Posterior cingulate gyrus (tissue), 11 donors: ENCODE data around the gene IL4R.

Source experiments
- DNase-seq, 10 donors: peaks; one replicate each; pipeline versions ENCODE4 v3.0.0 to v3.0.0-alpha.2; 2020 to 2021; ENCODE audit warnings: mixed read lengths in 3 of 10
- intact Hi-C: fragments of 100-400 bp; cut with DNase I; formaldehyde crosslinking; loops from one replicate; pipeline ENCODE4 v1.15.1; 2023

IL4R gene

DNA sequence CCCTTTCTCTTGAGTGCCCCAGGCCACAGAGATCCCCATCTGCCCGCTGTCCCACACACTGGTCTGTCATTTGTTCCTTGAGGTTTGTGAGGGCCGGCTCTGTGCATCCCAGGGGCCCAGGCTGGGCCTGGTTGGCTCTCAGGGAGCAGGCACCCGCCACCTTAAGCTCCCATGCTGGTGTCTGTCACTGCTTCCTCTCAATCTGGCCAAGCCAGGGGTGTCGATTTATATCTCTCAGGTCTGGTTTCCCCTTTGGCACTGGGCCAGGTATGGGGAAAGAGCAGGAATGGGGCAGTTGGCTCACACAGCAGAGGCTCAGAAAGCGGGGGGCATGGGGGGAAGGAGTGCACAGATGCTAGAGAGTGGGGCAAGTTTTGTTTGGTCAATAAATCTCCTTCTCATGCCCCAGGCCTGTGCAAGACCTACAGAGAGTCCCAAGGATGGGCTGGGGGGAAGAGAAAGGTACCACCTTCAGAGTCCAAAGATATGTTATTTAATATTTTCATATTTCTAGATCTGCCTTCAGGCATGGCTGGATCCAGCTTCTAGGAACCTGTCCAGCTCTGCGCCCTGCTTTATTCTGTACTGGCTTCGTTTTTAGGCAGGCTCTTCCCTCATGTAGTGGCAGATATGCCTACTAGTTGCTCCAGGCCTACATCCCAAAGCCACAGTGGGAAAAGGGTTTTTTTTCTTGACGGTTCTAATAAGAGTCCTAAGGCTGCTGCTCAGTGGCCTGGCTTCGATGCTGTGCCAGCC is 34.3 kb downstream of the IL4R start:
- intact Hi-C loops, result no loop called here

DNA sequence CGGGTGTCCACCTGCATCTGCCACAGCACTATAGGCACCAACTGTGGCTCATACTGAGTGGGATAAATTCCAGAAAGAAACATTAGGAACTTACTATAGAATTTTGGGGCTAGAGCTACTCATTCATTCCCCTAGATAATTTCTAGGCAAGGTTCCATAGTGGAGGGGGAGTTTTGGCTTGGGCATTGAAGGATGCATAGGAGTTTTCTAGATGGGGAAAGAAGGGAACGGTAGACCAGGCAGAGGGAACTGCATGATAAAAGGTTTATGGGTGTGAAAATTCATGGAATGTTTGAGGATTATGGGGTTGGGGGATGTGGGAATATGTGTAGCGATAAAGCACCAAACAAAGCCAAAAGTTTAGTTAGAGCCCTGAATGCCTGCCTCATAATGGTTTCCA is 35.5 kb downstream of the IL4R start:
- intact Hi-C loops, result no loop called here

More for the DNA sequence above, 34.3 kb downstream of the IL4R start:
- DNase-seq, result peak in 2 of 10 donors; percentile 53 to 54

DNA sequence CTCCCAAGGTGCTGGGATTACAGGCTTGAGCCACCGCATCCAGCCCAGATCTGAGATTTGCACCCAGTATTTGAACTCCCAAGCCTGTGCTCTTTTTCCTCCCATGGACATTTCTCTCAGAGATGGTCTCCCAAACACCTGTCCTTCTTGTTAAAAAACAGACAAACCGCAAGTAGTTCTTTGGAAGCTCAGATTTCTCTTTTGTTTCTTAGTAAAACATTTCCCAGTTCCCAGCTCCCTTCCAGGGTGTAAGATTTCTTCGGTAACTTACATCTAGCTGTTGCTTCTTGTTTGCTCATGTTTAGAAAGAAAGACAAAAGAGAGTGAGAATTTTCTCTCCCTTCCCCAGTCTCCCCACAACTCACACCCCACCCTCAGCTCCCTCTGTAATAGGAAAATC is 36.2 kb downstream of the IL4R start:
- intact Hi-C loops, result no loop called here
- peak in 1 of 10 donors; percentile 7 for DNase-seq

More for the DNA sequence above, 35.5 kb downstream of the IL4R start:
- no peak for DNase-seq

- DNase-seq, result no peak
- intact Hi-C loops, result no loop called here
Measured at GRCh38 chr16:27351989-27352388, 38.2 kb downstream of the IL4R start.

- intact Hi-C loops, result no loop called here
- DNase-seq, result peak in 2 of 10 donors; percentile 2
Measured at GRCh38 chr16:27353853-27354252, 40.1 kb downstream of the IL4R start.

DNA sequence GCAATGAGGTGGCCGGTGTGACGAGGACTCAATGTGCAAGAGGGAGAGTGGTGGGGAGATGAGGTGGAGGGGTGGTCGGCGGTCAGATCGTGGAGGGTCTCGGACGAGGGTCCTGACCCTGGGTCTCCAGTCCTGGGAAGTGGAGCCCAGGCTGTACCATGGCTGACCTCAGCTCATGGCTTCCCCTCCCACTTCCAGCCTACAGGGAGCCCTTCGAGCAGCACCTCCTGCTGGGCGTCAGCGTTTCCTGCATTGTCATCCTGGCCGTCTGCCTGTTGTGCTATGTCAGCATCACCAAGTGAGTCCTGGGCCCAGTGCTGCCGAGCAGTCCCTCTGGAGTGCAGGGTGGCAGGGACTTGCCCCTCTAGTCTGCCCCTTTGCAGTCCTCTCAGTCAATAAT is 41.8 kb downstream of the IL4R start:
- intact Hi-C loops, result no loop called here
- DNase-seq, result peak in 2 of 10 donors; percentile 63 to 75

GRCh38 chr16:27356794-27357193 is 43.0 kb downstream of the IL4R start:
- intact Hi-C loops, result no loop called here
- peak in 2 of 10 donors; percentile 20 to 49 for DNase-seq

- intact Hi-C loops, result no loop called here
- peak in 2 of 10 donors; percentile 20 to 25 for DNase-seq
Measured at GRCh38 chr16:27359051-27359450, 45.3 kb downstream of the IL4R start.

GRCh38 chr16:27359615-27360014 is 45.8 kb downstream of the IL4R start:
- peak in 1 of 10 donors; percentile 4 for DNase-seq
- intact Hi-C loops, result no loop called here

DNA sequence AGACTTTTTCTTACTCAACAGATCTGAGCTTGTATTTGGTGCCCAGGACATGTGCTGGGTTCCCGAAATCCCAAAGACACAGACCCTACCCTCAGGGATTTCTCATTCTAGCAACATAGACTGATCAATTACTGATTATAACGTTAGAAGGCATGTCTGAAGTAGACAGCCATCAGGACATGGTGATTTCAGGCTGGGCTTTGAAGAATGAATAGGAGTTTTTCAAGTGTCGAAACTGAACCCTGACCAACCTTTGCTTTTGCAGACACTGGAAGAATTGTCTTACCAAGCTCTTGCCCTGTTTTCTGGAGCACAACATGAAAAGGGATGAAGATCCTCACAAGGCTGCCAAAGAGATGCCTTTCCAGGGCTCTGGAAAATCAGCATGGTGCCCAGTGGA is 48.2 kb downstream of the IL4R start:
- intact Hi-C loops, result no loop called here
- DNase-seq, result no peak

GRCh38 chr16:27362570-27363245 is 48.9 kb downstream of the IL4R start:
- intact Hi-C loops, result no loop called here
- DNase-seq, result no peak

DNA sequence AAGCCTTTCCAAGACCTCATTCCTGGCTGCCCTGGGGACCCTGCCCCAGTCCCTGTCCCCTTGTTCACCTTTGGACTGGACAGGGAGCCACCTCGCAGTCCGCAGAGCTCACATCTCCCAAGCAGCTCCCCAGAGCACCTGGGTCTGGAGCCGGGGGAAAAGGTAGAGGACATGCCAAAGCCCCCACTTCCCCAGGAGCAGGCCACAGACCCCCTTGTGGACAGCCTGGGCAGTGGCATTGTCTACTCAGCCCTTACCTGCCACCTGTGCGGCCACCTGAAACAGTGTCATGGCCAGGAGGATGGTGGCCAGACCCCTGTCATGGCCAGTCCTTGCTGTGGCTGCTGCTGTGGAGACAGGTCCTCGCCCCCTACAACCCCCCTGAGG is 49.5 kb downstream of the IL4R start:
- intact Hi-C loops, result no loop called here
- peak in 2 of 10 donors; percentile 30 to 59 for DNase-seq

DNA sequence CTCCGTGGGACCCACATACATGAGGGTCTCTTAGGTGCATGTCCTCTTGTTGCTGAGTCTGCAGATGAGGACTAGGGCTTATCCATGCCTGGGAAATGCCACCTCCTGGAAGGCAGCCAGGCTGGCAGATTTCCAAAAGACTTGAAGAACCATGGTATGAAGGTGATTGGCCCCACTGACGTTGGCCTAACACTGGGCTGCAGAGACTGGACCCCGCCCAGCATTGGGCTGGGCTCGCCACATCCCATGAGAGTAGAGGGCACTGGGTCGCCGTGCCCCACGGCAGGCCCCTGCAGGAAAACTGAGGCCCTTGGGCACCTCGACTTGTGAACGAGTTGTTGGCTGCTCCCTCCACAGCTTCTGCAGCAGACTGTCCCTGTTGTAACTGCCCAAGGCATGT is 50.0 kb downstream of the IL4R start:
- peak in 2 of 10 donors; percentile 62 to 82 for DNase-seq
- intact Hi-C loops, result no loop called here

DNA sequence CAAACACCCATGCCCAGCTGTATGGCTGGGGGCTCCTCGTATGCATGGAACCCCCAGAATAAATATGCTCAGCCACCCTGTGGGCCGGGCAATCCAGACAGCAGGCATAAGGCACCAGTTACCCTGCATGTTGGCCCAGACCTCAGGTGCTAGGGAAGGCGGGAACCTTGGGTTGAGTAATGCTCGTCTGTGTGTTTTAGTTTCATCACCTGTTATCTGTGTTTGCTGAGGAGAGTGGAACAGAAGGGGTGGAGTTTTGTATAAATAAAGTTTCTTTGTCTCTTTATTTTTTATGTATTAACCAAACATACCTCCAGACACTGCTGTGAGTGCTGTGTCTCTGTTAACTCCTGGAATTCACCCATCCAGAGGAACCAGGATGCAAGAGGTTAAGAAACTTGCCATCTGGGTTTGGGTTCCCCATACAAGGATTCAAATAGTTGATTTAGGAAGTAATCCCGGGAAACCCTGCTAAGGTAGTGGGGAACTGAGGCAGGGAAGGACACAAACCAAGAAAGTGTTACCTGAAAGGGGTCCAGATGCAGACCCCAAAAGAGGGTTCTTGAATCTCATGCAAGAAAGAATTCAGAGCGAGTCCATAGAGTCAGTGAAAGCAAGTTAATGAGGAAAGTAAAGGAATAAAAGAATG is 50.8 kb downstream of the IL4R start:
- peak in 2 of 10 donors; percentile 24 to 34 for DNase-seq
- intact Hi-C loops, result no loop called here

- intact Hi-C loops, result loop anchor here (2.0 kb wide), 1 partner anchor 131 kb away; no protein-coding TSS in a partner anchor
- peak in 2 of 10 donors; percentile 11 to 14 for DNase-seq
Measured at GRCh38 chr16:27365142-27366089, 51.6 kb downstream of the IL4R start.

- DNase-seq, result peak in 2 of 10 donors; percentile 56 to 78
- intact Hi-C loops, result loop anchor here (2.0 kb wide), 1 partner anchor 132 kb away; no protein-coding TSS in a partner anchor
Measured at GRCh38 chr16:27366687-27367460, 53.1 kb downstream of the IL4R start.

- DNase-seq, result peak in 9 of 10 donors; percentile 46 to 93 (median 61)
- intact Hi-C loops, result loop anchor here (2.0 kb wide), 2 partner anchors 133 to 189 kb away; no protein-coding TSS in a partner anchor
Measured at GRCh38 chr16:27367461-27368357, 53.9 kb downstream of the IL4R start.

- intact Hi-C loops, result loop anchor here (2.0 kb wide), 1 partner anchor 190 kb away; no protein-coding TSS in a partner anchor
- DNase-seq, result peak in 1 of 10 donors; percentile 26
Measured at GRCh38 chr16:27368358-27368722, 54.6 kb downstream of the IL4R start.
